ENCODE measurements around the gene UFSP1.
A peak's percentile ranks its signal among the peaks of the same experiment; 100 is the strongest.

The UFSP1 gene

DNA sequence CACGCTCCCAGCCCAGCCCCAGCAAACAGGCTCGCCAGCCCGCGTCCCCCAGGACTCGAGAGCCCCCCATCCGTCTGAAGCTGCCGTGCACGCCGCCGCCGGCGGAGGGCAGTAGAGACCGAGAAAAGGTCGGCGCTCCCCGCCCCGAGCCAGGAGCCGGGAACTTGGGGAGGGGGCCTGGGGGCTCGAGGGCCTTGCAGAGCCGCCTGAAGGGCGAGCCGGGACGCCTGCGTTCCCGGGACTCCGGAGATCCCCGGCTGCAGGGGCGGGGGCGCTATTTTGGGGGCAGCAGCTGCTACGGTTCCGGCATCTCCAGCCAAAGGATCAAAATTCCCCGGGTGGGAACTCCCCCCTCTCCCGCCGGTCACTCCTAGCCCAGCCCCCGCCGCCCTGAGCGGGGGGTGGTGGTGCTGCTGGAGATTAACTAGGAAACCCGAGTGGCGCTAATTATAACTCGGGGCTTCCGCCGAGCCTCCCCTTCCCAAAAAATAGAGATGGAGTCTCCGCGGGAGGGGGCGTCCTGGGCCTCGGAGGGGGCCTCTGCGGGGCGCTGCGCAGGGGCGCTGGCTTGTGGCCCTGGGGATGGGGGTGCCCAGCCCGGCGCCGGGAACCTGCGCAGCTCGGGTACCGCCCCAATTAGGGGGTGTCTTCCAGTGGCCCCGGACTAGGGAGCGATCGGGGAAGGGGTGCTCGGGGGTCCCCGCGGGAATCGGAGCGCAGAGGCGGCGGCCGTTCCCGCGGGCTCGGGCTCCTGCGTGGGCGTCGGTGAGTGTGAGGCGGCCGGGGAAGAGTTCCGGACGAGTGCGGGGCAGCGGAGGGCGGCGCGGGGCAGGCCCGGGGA lies 5.6 kb upstream of the UFSP1 start:
- peak; percentile 59 for DNase-seq

DNA sequence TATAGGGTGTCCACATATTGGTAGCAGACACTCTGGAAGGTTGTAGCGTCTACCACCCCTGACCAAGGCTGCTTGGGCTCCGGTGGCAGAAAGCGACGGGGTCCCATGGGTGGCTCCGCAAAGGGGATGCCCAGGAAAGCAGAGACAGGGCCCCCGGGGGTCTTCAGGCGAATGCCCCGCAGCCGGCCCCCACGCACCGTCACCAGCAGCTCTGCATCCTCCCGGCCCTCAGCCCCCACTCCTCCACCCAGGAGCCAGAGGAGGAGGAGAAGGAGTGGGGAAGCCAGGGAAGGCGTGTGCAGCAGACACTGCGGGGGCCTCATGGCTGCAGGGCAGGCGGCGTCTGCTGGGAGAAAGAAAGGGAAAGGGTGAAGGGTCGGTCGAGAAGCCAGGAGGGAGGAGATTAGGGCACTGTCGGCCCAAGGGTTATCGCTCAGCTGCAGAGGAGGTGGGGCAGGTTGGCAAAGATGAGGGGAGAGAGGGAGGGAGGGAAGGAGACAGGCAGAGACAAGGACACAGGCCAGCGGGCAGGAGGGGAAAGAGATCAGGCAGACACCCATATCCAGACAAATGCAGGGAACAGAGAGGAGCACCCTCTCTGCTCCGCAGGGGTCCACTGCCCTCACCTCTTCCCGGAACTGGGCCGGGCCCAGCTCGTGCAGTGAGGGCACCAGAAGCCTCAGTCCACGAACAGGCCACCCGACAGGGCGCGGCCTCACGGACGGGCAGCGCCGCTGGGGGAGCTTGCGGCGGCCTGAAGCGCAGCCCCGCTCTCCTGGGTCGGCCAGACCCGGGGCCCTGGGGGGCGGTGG lies 4.6 kb upstream of the UFSP1 start:
- no peak for DNase-seq

DNA sequence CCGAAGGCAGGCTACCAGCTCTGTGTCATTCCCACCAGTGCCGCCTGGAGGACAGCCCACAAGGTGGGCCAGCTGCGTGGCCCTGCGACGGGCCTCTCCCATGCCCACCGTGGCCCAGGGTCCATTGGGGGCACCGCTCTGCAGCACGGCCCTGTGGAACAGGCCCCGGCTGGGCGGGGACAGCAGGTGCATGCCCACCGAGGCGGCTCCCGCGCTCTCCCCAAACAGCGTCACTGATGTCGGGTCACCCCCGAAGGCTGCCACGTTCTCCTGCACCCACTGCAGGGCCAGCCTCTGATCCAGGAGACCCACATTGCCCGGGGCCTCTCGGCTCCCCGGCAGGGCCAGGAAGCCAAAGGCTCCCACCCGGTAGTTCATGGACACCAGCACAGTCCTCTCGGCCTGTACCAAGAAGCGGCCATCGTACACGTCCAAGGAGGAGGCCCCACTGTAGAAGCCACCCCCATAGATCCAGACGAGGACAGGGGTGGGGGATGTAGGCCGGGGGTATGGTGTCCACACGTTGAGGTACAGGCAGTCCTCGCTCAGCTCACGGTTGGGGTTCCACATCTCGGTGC lies 3.9 kb upstream of the UFSP1 start:
- DNase-seq, result no peak

DNA sequence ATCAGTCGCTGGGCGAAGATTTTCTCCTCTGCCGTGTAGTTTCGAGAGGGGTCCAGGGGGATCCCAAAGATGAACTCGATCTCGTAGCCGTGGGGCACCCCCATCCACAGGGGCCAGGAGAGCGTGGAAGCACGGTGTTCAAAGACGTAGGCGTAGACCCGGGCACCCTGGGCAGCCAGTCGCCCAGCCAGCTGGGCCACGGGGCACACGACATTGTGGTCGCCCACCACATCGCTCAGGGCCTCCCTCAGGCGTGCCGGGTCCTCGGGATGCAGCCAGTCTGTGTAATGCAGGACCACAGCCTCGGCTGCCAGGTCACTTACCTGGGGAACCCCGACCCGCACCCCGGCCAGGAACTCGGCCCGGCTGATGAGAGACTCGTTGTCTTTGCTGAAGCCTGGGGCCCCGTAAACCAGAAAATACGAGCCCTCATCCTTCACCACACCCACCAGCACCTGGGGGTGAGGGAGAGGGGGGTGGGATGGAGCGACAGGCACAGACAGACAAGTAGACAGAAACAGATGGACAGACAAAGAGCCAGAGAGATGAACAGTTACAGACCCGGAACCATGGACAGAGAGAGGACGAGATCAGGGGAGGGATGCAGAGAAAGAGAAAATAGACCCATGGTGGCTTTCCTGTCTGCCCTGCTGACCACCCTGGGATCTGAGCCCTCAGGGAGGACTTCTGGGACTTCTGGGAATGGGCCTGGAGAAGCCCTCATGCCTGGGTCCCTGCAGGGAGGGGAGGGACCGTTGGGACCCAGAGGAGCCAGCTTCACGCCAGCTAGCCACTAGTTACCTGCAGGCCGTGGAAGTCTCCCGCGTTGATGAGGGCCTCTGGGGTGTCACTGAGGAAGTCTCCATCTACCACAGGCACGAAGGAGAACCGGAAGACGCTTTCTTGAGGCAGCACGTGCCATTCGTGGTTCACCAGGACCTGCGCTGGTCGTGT lies 3.1 kb upstream of the UFSP1 start:
- no peak for DNase-seq

DNA sequence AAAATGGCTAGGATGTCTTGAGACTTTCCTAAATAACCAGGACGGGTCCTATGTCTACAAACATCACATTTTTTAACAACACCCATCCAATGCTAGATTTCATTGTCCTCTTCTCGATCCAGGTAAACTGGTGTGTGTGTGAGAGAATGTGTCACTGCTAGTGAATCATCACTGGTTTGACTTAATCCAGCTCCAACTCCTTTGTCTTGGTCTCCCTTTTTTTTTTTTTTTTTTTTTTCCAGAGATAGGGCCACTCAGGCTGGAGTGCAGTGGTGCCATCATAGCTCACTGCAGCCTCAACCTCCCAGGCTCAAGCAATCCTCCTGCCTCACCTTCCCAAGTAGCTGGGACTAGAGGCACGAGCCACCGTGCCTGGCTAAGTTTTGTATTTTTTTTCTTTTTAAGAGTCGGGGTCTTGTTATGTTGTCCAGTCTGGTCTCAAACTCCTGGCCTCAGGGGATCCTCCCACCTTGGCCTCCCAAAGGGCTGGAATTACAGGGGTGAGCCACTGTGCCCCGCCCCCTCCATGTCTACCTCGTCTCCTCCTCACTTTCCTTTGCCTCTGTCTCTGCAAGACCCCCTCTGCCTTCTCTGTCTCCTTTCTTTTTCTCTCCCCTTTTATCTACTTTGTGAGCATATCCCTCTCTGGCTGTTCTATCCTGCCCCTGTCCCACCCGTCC lies 2.2 kb upstream of the UFSP1 start:
- no peak for DNase-seq

DNA sequence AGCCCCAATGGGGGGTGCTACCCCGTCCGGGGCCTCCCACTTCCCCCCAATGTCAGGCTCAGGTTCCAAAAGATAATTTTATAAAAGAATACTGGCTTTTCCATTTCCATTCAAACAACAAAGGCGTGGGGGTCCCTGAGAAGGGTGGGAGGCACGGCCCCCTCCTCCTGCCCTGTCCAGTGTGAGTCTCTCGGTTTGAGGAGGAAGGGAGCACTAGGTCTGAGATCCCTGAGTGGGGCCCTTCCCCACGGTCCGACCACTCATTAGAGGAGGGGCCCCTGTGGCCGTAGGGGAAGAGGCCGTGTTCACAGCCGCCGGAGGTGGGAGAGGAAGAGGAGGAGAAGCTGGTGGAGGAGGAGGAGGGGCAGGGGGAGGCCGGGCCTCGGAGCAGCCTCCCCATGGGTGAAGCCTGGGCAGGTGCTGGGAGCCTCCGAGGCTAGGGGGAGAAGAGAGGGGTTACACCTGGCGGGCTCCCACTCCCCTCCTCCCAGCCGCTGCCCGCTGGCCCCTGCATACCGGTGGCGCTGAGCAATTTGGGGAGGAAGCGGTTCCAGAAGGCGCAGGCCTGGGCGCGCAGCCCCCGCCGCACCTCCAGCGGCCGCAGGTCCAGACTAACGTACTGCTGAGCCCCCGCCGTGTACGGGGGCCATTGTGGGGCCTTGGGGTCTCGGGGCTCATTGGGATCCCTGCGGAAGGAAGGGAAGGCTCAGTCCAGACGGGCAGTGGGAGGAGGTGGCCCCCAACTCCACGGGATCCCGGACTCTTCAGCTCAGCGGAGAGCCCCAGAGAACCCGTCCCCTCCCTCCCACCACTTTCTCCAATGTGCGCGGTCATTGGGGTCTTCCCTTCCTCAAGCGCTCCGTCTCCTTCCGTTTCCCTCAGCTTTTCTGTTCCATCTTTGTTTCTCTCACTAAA lies 1.4 kb upstream of the UFSP1 start:
- no peak for DNase-seq

DNA sequence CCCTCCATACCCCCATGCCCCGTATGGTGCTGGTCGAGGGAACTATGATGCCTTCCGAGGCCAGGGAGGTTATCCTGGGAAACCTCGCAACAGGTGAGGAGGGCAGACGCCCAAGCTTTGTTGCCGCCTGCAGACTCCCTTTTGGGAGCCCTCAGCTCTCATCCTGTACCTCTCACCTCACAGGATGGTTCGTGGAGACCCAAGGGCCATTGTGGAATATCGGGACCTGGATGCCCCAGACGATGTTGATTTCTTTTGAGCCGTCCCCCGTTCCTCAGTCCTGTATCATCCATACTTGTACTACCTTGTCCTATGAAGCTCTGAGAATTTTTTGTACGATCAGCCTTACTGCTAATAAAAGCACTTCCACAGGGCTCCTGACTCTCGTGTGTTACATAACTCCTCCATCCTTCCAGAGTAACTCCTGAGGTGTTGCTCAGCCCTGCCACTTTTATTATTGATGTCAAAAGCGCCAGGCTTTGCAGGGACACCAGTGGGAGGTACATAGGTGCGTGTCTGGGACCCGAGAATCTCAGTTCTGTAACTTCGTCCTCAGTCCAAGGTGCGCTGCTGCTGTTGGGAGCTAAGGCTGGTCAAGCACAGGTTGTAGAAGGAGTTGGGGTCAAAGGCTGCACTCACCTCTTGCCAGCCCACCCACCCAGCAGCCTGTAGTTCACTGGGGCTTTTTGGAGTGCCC lies 1.1 kb downstream of the UFSP1 start:
- DNase-seq, result no peak

DNA sequence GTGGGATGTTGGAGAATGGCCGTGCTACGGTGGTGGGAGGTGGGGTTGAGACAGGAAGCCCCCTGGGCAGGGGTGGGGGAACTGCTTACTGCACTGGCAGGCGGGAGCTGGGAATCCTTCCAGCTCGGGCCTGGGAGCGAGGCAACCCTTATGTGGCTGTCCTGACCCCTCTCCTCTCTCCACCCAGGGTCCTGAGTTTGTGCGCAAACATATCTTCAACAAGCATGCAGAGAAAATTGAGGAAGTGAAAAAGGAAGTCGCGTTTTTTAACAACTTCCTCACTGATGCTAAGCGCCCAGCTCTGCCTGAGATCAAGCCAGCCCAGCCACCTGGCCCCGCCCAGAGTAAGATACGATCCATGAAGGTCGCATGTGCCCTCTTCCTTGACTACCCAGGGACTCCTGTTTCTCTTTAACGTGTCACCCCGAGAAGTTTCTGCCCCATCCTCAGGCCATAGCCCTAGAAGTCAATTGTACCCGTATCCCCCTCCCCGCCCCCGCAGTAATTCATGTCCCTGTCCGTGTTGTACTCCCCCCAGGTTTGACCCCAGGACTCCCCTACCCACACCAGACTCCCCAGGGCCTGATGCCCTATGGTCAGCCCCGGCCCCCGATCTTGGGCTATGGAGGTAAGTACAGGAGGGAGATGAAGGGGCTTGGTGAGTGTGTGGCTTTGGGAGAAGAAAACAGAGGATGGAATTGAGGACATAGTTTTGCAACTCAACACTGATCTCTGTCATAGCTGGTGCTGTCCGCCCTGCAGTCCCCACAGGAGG lies 1.8 kb downstream of the UFSP1 start:
- DNase-seq, result peak; percentile 76

DNA sequence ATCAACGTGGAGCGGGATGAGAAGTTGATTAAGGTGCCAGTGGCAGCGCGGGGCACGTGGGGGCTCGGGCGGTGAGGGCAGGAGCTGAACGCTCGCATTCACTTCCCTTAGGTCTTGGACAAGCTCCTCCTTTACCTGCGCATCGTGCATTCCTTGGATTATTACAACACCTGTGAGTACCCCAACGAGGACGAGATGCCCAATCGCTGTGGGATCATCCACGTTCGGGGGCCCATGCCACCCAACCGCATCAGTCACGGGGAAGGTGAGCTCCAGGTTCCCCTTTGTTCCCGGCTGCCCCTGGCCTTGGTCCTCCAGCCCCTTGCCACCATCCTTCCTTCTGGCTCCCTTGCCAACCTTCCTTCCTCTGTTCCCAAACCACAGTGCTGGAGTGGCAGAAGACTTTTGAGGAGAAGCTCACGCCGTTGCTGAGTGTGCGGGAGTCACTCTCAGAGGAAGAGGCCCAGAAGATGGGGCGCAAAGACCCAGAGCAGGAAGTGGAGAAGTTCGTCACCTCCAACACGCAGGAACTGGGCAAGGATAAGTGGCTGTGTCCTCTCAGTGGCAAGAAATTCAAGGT lies 2.5 kb downstream of the UFSP1 start:
- no peak for DNase-seq

DNA sequence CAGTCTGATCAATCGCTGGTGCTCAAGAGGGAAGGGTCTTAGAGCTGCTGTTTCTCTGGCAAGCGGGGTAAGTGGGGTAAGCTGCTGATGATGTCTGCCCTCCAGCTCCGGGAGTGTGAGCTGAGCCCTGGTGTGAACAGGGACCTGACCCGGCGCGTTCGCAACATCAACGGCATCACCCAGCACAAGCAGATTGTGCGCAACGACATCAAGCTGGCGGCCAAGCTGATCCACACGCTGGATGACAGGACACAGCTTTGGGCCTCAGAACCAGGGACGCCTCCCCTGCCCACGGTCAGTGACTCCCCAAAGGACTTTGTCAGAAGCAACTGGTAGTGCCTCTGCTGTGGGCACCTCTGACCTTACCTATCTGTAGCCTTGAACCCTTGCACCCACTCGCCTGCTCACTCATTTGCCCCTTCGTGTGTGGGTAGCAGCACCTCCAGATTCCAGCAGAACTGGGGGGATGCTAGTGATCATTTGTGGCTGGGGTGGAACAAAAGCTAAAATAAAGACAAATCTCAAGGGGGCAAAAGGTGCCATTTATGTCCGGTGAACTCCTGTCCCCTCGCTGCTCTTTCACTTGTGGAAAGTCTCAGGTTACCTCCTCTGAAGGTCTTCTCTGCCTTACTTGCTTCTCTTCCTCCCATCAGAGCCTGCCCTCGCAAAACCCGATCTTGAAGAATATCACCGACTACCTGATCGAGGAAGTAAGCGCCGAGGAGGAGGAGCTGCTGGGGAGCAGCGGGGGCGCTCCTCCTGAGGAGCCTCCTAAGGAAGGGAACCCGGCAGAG lies 3.2 kb downstream of the UFSP1 start:
- no peak for DNase-seq

DNA sequence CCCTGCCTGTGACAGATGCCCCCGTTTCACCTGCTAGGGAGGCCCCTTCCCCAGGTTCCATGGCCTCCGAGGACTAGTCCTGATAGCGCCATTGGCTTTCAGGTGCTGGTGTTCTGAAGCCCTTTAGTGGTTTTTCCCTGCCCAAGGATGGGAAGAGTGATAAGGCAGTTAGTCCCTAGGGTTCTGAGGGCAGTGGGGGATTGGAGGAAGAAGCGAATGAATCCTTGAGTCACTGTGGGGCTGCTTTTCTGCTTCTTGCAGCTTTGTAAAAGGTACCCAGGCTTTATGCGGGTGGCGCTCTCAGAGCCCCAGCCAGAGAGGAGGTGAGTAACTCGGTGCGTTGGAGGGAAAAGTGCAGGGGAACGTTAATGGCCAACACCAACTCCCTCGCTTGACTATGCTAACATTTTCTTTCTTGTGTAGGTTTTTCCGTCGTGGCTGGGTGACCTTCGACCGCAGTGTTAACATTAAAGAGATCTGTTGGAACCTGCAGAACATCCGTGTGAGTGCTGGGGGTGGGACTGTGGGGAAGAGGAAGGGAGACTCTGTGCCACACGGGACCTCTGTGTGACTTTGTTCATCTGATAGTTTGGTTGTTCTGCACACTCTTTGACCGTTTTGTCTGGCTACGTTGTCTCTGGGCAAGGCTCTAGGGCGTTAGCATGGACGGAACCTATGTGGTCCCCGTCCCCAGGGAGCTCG lies 3.9 kb downstream of the UFSP1 start:
- DNase-seq, result no peak

DNA sequence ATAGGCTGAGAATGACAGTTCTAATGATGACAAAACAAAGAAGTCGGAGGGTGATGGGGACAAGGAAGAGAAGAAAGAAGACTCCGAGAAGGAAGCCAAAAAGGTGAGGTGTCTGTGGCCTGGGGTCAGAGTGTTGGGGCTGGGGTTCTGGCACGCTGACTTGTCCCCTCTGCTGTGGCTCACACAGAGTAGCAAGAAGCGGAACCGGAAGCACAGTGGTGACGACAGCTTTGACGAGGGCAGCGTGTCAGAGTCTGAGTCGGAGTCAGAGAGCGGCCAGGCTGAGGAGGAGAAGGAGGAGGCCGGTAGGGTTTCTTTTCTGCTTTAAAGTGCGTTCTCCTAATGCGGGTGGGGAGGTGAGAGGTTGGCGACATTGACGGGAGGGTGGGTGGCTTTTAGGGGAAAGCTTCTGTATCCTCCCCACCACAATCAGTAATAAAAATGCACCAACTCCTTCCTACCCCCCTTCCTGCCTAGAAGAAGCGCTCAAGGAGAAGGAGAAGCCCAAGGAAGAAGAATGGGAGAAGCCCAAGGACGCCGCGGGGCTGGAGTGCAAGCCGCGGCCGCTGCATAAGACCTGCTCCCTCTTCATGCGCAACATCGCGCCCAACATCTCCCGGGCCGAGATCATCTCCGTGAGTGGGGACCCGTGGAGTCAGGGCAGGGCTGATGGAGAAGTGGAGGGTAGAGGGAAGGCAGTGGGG lies 4.6 kb downstream of the UFSP1 start:
- DNase-seq, result peak; percentile 55

DNA sequence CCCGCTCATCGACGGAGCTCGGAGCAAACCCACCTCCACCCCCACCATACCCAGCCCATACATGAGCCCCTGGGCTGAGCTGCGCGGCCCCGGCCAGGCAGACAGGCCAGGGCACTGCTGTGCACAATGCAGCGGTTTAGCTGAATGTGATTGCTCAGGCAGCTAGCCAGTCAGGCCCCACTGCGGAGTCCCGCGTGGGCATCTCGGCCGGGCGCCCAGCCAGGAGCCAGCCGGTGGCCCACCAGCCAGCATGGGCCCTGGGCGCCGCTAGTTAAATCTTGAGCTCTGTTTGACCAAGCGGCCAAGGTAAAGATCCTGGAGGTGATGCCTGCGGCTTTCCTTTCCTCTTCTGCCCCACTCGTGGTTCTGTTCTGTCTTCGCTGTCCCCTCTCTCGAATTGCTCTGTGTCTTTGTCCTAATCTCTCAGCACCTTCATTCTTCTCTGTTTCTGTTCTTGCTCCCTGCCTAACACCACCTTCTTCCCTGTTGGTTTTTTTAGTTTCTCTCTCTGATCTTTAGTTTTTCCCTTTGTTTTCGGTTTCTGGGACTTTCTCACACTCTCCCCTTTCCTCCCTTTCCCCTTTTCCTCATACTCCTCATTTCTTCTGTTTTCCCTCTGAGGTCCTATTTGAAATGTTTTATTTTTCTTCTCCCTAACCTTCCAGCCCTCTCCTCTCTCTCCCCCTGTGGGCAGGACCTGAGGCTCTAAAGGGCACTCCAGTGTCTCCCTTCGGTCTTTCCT lies 6.6 kb downstream of the UFSP1 start:
- DNase-seq, result no peak

DNA sequence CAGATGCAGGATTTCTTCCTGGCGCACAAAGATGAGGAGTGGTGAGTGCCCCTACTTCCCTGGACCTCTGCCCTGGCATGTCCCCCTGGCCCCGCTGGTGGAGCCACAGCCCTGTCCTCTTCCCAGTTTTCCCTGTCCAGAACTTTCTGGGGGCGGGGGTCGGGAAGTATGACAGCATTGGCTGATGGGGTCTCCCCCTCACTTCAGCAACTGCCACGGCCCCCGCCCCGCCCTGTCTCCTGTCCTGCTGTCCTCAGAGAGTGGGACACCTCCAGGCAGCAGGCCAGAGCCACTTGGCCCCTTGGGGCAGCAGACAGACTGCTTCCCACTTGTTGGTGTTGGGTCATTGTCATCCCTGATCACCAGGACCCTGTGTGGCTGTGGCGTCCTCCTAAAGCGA lies 7.3 kb downstream of the UFSP1 start:
- no peak for DNase-seq

DNA sequence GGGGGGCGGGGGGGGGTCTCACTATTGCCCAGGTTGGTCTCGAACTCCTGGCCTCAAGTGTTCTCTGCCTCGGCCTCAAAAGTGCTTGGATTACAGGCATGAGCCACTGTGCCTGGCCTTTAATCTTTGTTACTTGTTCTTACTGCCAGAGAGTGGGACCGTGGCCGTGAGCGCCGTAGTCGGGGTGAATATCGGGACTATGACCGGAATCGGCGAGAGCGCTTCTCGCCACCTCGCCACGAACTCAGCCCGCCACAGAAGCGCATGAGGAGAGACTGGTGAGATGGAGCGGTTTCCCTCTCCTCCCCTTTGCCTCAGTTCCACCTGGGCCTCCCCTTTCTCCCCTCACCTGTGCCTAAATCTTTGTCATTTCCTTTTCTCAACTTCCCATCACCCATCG lies 8.4 kb downstream of the UFSP1 start:
- DNase-seq, result no peak

DNA sequence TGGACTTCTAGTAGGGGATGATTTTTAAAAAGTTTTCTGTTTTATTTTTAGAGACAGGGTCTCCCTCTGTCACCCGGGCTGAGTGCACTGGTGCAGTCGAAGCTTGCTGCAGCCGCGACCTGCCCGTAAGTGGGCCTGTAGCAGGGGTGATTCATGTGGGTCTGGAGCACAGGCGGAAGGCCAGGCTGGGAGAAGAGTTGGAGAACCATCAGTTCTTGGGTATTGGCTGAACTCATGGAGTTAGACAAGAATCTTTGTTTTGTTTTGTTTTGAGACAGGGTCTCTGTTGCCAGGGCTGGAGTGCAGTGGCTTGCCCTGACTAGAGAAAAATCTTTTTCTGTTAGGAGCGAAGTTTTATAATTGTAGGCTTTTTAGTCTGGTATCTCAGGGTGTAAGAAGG lies 8.9 kb downstream of the UFSP1 start:
- no peak for DNase-seq
